HepG2 (cell line): ENCODE measurements around the gene NDUFS2. TPM values are rescaled to one million over a fixed set of nuclear protein-coding genes. Genes with fewer than 3 reads are reported as not detected.
A peak's percentile ranks its signal among the peaks of the same experiment; 100 is the strongest.

Experiments
- GPN1 ChIP-seq: sonication (generic); formaldehyde crosslinking; IDR thresholded peaks from 2 replicates; pipeline ENCODE4 v1.5.1; 2020; ENCODE audit warnings: missing genetic modification reagents, borderline replicate concordance
- HOXA5 ChIP-seq: sonication (generic); formaldehyde crosslinking; IDR thresholded peaks from 2 replicates; pipeline ENCODE4 v1.4.0; 2020; ENCODE audit warnings: missing genetic modification reagents
- MLXIP ChIP-seq: sonication (generic); formaldehyde crosslinking; IDR thresholded peaks from 2 replicates; pipeline ENCODE4 v1.9.0; 2021; ENCODE audit warnings: missing genetic modification reagents, borderline replicate concordance
- NAIF1 ChIP-seq: sonication (generic); formaldehyde crosslinking; IDR thresholded peaks from 2 replicates; pipeline ENCODE4 v1.5.0; 2020; ENCODE audit warnings: mild to moderate bottlenecking, missing genetic modification reagents, borderline replicate concordance
- NFE2 ChIP-seq: sonication (generic); formaldehyde crosslinking; IDR thresholded peaks from 2 replicates; pipeline ENCODE4 v1.4.0; 2020; ENCODE audit warnings: missing genetic modification reagents
- NR1H2 ChIP-seq: sonication (generic); formaldehyde crosslinking; IDR thresholded peaks from 2 replicates; pipeline ENCODE4 v1.8.1; 2022; ENCODE audit warnings: low read depth, missing genetic modification reagents, borderline replicate concordance
- PAX8 ChIP-seq: sonication (generic); formaldehyde crosslinking; IDR thresholded peaks from 2 replicates; pipeline ENCODE4 v1.8.0; 2022; ENCODE audit warnings: mild to moderate bottlenecking, missing genetic modification reagents, borderline replicate concordance
- RXRB ChIP-seq: IDR thresholded peaks from 2 replicates; pipeline ENCODE4 v1.6.1; 2016; ENCODE audit warnings: borderline replicate concordance, missing genetic modification reagents, missing compliant biosample characterization
- SATB2 ChIP-seq: sonication (generic); formaldehyde crosslinking; IDR thresholded peaks from 2 replicates; pipeline ENCODE4 v1.5.0; 2020; ENCODE audit warnings: missing genetic modification reagents
- SMAD1 ChIP-seq: sonication (generic); formaldehyde crosslinking; IDR thresholded peaks from 2 replicates; pipeline ENCODE4 v1.4.0; 2020; ENCODE audit warnings: missing genetic modification reagents, low read depth, mild to moderate bottlenecking, borderline replicate concordance
- SMAD3 ChIP-seq: sonication (generic); formaldehyde crosslinking; IDR thresholded peaks from 2 replicates; pipeline ENCODE4 v1.4.0; 2020; ENCODE audit warnings: missing genetic modification reagents
- ZNF3 ChIP-seq: IDR thresholded peaks from 2 replicates; pipeline ENCODE4 v1.7.0; 2017; ENCODE audit warnings: inconsistent platforms
- ZNF816 ChIP-seq: sonication (generic); formaldehyde crosslinking; IDR thresholded peaks from 2 replicates; pipeline ENCODE4 v1.8.0; 2022; ENCODE audit warnings: missing genetic modification reagents, mild to moderate bottlenecking, borderline replicate concordance
- ZNF83 ChIP-seq: sonication (generic); formaldehyde crosslinking; IDR thresholded peaks from 2 replicates; pipeline ENCODE4 v1.4.0; 2020; ENCODE audit warnings: missing genetic modification reagents, mild to moderate bottlenecking, borderline replicate concordance
- ZXDC ChIP-seq: sonication (generic); formaldehyde crosslinking; IDR thresholded peaks from 2 replicates; pipeline ENCODE4 v1.5.0; 2020; ENCODE audit warnings: mild to moderate bottlenecking, missing genetic modification reagents
- polyA plus RNA-seq, 8 experiments: library from polyadenylated mRNA; depleted of rRNA in 3 of 8; stranded (reverse) in 7 of 8; unstranded in 1 of 8; fragments of >200 nt; fragmentation: Illumina TruSeq in 4 of 8; extraction: Trizol in 4 of 8; gene quantifications; 2 replicates each; pipeline versions ENCODE4 v1.2.1 to v1.2.3, GENCODE V29; 2011 to 2016; ENCODE audit warnings: low read depth in 4 of 8, missing spikeins in 1 of 8, mixed read lengths in 1 of 8; ENCODE audit not compliant: insufficient read depth in 1 of 8
- total RNA-seq, 5 experiments: library from RNA; depleted of rRNA; stranded (reverse); fragments of >200 nt; fragmentation: Illumina TruSeq; extraction: Trizol; gene quantifications; 2 replicates each; pipeline ENCODE4 v1.2.3, GENCODE V29; 2016; ENCODE audit warnings: low read depth in 1 of 5
- TF ChIP-seq, protein P1 (sequence below): IDR thresholded peaks from 2 replicates; pipeline ENCODE4 v1.6.1; 2016; ENCODE audit warnings: low read depth, borderline replicate concordance
- TF ChIP-seq, protein P2 (sequence below): sonication (generic); formaldehyde crosslinking; IDR thresholded peaks from 2 replicates; pipeline ENCODE4 v1.5.1; 2020; ENCODE audit warnings: mild to moderate bottlenecking, missing genetic modification reagents, borderline replicate concordance

The NDUFS2 gene
- total and polyA plus RNA-seq, 2 of the 13 experiments (the other 11 are each of a cell fraction or from before 2014, with no cell fraction given), result 89.9 to 118 TPM

- TF ChIP-seq PAX8, result peak; percentile 91; the same call in 1 of the 2 replicates
- TF ChIP-seq, protein P1, sequence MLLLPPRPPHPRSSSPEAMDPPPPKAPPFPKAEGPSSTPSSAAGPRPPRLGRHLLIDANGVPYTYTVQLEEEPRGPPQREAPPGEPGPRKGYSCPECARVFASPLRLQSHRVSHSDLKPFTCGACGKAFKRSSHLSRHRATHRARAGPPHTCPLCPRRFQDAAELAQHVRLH (CRISPR knock-in tag), result peak; percentile 56; the same call in 1 of the 2 replicates
- 0 out of 2 replicates have a peak, but pooled peaks have one; percentile 39 for TF ChIP-seq SATB2 (CRISPR knock-in tag)
- TF ChIP-seq ZNF3 (CRISPR knock-in tag), result no peak
- no peak for TF ChIP-seq NFE2 (CRISPR knock-in tag)
- TF ChIP-seq, protein P2, sequence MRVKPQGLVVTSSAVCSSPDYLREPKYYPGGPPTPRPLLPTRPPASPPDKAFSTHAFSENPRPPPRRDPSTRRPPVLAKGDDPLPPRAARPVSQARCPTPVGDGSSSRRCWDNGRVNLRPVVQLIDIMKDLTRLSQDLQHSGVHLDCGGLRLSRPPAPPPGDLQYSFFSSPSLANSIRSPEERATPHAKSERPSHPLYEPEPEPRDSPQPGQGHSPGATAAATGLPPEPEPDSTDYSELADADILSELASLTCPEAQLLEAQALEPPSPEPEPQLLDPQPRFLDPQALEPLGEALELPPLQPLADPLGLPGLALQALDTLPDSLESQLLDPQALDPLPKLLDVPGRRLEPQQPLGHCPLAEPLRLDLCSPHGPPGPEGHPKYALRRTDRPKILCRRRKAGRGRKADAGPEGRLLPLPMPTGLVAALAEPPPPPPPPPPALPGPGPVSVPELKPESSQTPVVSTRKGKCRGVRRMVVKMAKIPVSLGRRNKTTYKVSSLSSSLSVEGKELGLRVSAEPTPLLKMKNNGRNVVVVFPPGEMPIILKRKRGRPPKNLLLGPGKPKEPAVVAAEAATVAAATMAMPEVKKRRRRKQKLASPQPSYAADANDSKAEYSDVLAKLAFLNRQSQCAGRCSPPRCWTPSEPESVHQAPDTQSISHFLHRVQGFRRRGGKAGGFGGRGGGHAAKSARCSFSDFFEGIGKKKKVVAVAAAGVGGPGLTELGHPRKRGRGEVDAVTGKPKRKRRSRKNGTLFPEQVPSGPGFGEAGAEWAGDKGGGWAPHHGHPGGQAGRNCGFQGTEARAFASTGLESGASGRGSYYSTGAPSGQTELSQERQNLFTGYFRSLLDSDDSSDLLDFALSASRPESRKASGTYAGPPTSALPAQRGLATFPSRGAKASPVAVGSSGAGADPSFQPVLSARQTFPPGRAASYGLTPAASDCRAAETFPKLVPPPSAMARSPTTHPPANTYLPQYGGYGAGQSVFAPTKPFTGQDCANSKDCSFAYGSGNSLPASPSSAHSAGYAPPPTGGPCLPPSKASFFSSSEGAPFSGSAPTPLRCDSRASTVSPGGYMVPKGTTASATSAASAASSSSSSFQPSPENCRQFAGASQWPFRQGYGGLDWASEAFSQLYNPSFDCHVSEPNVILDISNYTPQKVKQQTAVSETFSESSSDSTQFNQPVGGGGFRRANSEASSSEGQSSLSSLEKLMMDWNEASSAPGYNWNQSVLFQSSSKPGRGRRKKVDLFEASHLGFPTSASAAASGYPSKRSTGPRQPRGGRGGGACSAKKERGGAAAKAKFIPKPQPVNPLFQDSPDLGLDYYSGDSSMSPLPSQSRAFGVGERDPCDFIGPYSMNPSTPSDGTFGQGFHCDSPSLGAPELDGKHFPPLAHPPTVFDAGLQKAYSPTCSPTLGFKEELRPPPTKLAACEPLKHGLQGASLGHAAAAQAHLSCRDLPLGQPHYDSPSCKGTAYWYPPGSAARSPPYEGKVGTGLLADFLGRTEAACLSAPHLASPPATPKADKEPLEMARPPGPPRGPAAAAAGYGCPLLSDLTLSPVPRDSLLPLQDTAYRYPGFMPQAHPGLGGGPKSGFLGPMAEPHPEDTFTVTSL (CRISPR knock-in tag), result no peak
- TF ChIP-seq ZXDC, result peak; percentile 73
- TF ChIP-seq ZNF83 (CRISPR knock-in tag), result peak; percentile 51; the same call in 1 of the 2 replicates
- TF ChIP-seq GPN1 (CRISPR knock-in tag), result no peak
- TF ChIP-seq NR1H2 (CRISPR knock-in tag), result no peak
- TF ChIP-seq SMAD1 (CRISPR knock-in tag), result no peak
- peak; percentile 75 for TF ChIP-seq SMAD3 (CRISPR knock-in tag)
- no peak; the same call in none of the 2 replicates for TF ChIP-seq RXRB (CRISPR knock-in tag)
- TF ChIP-seq NAIF1 (CRISPR knock-in tag), result no peak; the same call in 1 of the 2 replicates
- no peak for TF ChIP-seq ZNF816
- TF ChIP-seq HOXA5 (CRISPR knock-in tag), result no peak
- TF ChIP-seq MLXIP, result no peak; the same call in 1 of the 2 replicates
Measured at GRCh38 chr1:161177112-161177935, 24.8 kb upstream of the NDUFS2 start, which contains the start of gene B4GALT3 (continued).
